Stimulated activated naive B cell treated with anti-CD40 and anti-IgM and Interleukin-4, amounts not matched to agents 10 μg/mL and 1 μg/mL and 100 μg/mL, for 72 hours (primary cell): ENCODE data around the gene ZCCHC7.
"Not testable (repeated sequence)": the region's sequence is repeated elsewhere in the genome, so short reads cannot be mapped to it uniquely, and the experiment has no call there.

Experiments used
- ATAC-seq, 2 donors: fragments of 150-1000 bp; cut with Tn5 transposase; replicated peaks; 2 replicates each; pipeline ENCODE4 v1.10.0; 2021; ENCODE audit warnings: moderate library complexity in 1 of 2
- DNase-seq: peaks from one replicate; pipeline ENCODE4 v3.0.0; 2021
- H3K27ac Mint-ChIP-seq: one replicate; pipeline ENCODE4 v1.8.0; 2022; ENCODE audit warnings: mild to moderate bottlenecking, mixed read lengths
- H3K27me3 Mint-ChIP-seq, 2 donors: one replicate each; pipeline ENCODE4 v1.8.0; 2022; ENCODE audit warnings: mixed read lengths in 2 of 2
- H3K36me3 Mint-ChIP-seq, 2 donors: one replicate each; pipeline ENCODE4 v1.8.0; 2022; ENCODE audit warnings: mixed read lengths in 2 of 2, mild to moderate bottlenecking in 1 of 2
- H3K4me1 Mint-ChIP-seq, 2 donors: one replicate each; pipeline ENCODE4 v1.8.0; 2022; ENCODE audit warnings: mixed read lengths in 2 of 2, mild to moderate bottlenecking in 1 of 2
- H3K4me3 Mint-ChIP-seq, 2 donors: one replicate each; pipeline ENCODE4 v1.8.0; 2022; ENCODE audit warnings: mild to moderate bottlenecking in 2 of 2, mixed read lengths in 2 of 2, moderate library complexity in 1 of 2
- H3K9me3 Mint-ChIP-seq, 2 donors: one replicate each; pipeline ENCODE4 v1.8.0; 2022; ENCODE audit warnings: mixed read lengths in 2 of 2, mild to moderate bottlenecking in 1 of 2

Gene ZCCHC7

DNA sequence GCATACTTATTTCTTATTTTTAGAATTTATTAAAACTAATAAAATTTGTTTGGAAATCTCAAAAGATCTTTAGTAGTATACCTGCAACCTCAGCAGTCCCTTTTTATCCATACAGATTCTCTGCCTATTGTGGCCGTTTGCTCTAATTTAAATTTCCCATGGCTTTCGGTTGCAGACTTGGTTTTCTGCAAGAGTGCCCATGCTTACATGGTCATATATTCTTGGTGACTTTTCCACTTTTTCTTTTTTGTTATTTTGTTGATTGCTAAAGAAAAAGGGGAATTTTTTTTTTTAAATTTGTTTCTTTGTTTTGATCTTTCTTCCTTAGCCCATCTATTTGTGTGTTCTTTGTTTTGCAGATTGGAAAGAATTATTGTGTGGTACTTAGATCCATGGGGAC lies 20.6 kb downstream of the ZCCHC7 start:
- Mint-ChIP-seq H3K36me3 (peaks cover 22 to 36% of the 10 kb centered on the region in 2 donors), H3K27me3 (no peaks in the 10 kb centered on the region), H3K27ac (peak overlapping the region; percentile 27), H3K4me3 (peak overlapping the region; percentile 12 to 77), H3K9me3 (peaks cover 0 to 1% of the 10 kb centered on the region in 2 donors), H3K4me1 (peaks cover 30 to 57% of the 10 kb centered on the region in 2 donors)
- ATAC-seq (peak; percentile 59 to 63), DNase-seq (no peak)

DNA sequence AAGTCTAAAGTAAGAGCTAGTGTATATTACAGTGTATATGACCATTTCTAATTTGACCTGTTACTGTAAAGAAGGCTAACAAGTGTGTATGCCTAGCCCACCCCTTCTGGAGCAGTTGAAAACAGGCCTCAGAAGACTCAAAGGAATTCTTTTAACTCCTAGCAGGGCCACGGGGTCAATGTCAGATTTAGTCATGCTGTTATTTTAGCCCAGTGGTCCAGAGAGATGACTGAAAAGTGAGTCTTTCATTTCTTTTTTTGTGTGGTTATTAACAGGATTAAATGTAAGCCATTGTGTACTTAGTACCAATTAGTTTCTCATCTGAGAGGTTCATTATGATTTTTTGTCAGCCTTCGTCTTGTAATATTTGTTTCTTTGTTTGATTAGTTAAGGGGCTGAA lies 24.4 kb downstream of the ZCCHC7 start:
- H3K4me3 Mint-ChIP-seq = peak overlapping the region; percentile 13 to 36
- H3K36me3 Mint-ChIP-seq = peaks cover 14 to 28% of the 10 kb centered on the region in 2 donors
- no peaks in the 10 kb centered on the region for H3K9me3 Mint-ChIP-seq
- H3K27ac Mint-ChIP-seq = peak overlapping the region; percentile 65
- peaks cover 25 to 52% of the 10 kb centered on the region in 2 donors for H3K4me1 Mint-ChIP-seq
- no peaks in the 10 kb centered on the region for H3K27me3 Mint-ChIP-seq
- ATAC-seq (peak; percentile 72 to 84), DNase-seq (no peak)

DNA sequence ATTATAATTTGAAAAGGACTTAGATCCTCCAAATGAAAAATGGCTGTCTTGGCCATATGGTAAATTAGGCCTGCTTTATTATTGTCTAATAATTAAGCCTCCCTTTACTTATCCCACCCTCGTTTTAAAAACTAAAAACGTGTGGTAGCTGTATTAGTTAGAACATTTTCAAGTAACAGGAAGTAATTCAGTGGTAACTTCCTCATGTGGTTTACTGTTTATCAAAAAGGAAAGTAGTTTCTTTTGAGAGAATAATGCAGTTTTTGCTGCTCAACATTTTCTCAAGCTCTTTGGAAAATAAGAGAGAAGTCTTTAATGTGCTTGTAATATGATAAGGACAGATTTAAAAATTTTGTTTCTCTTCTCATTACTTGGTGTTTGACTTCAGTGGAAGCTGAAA lies 26.0 kb downstream of the ZCCHC7 start:
- no peaks in the 10 kb centered on the region for H3K9me3 Mint-ChIP-seq
- ATAC-seq (peak; percentile 84 to 86), DNase-seq (no peak)
- peak overlapping the region; percentile 5 for H3K27ac Mint-ChIP-seq
- peaks cover 23 to 47% of the 10 kb centered on the region in 2 donors for H3K4me1 Mint-ChIP-seq
- peak overlapping the region; percentile 36 to 54 for H3K4me3 Mint-ChIP-seq
- no peaks in the 10 kb centered on the region for H3K27me3 Mint-ChIP-seq
- H3K36me3 Mint-ChIP-seq = peaks cover 21 to 30% of the 10 kb centered on the region in 2 donors

GRCh38 chr9:37148181-37148580 lies 27.8 kb downstream of the ZCCHC7 start:
- H3K27me3 Mint-ChIP-seq = no peaks in the 10 kb centered on the region
- no peak overlapping the region for H3K27ac Mint-ChIP-seq
- H3K36me3 Mint-ChIP-seq = peaks cover 24 to 34% of the 10 kb centered on the region in 2 donors
- no peak for DNase-seq
- no peaks in the 10 kb centered on the region for H3K9me3 Mint-ChIP-seq
- ATAC-seq = no peak
- H3K4me3 Mint-ChIP-seq = no peak overlapping the region
- H3K4me1 Mint-ChIP-seq = peaks cover 18 to 55% of the 10 kb centered on the region in 2 donors

DNA sequence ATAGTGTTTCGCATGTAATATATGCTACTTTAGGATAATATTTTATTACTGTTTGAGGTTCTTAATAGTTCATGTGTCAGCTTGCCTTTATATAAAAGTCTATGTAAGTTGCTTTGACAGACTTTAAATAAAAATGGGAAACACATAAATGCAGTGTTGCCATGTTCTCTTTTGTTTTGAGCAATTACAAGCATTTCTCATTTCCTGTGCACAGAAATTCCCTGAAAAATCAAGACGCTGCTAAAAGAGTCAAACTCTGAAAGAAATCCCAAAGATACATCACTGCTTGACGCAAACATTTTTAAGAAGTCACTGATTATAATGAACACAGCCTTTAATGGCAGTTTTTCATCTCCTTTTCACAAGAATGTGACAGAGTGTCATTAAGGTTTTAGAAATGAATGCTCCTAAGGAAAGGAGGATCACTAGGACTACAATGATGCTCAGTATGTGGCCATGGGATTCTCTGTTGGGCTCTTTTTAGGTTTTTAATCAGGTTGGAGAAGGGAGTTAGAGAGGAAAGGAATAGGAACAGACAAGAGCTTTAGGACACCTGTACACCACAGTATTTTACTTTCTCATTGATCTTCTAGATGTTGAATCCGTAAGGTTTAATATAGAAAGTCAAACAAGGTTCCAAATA lies 29.4 kb downstream of the ZCCHC7 start:
- ATAC-seq (no peak), DNase-seq (no peak)
- Mint-ChIP-seq H3K36me3 (peaks cover 33 to 44% of the 10 kb centered on the region in 2 donors), H3K27ac (no peak overlapping the region), H3K9me3 (peaks cover 0 to 2% of the 10 kb centered on the region in 2 donors), H3K27me3 (no peaks in the 10 kb centered on the region), H3K4me3 (no peak overlapping the region), H3K4me1 (peaks cover 19 to 60% of the 10 kb centered on the region in 2 donors)

GRCh38 chr9:37150415-37150814 lies 30.0 kb downstream of the ZCCHC7 start:
- H3K36me3 Mint-ChIP-seq = peaks cover 33 to 45% of the 10 kb centered on the region in 2 donors

DNA sequence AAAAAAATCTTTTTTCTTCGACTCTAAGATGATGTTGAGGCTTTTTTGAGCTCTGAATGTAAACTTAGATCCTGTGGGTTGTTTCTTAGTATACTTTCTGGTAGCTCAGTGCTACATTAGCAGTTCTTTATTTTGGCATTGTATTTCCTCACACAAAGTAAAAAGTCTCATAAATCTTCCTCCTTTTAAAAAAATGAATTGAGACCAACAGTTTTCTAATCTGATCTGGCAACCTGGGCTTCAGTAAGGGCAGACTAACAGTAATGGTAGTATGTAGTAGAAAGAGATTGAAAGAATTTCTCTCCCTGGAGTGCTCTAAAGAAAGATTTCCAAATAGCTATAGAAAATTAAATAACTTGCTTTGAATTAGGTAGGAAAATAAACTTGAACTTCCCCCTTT lies 31.4 kb downstream of the ZCCHC7 start:
- H3K27ac Mint-ChIP-seq = no peak overlapping the region
- peaks cover 33 to 53% of the 10 kb centered on the region in 2 donors for H3K36me3 Mint-ChIP-seq
- H3K27me3 Mint-ChIP-seq = no peaks in the 10 kb centered on the region
- DNase-seq (no peak), ATAC-seq (no peak)
- H3K9me3 Mint-ChIP-seq = peaks cover 0 to 2% of the 10 kb centered on the region in 2 donors
- H3K4me3 Mint-ChIP-seq = no peak overlapping the region
- peaks cover 16 to 52% of the 10 kb centered on the region in 2 donors for H3K4me1 Mint-ChIP-seq

More at GRCh38 chr9:37150415-37150814, 30.0 kb downstream of the ZCCHC7 start:
- Mint-ChIP-seq H3K4me1 (peaks cover 18 to 57% of the 10 kb centered on the region in 2 donors), H3K27me3 (no peaks in the 10 kb centered on the region), H3K4me3 (no peak overlapping the region), H3K27ac (no peak overlapping the region), H3K9me3 (peaks cover 0 to 2% of the 10 kb centered on the region in 2 donors)
- DNase-seq = no peak
- no peak for ATAC-seq

GRCh38 chr9:37152365-37152764 lies 32.0 kb downstream of the ZCCHC7 start:
- Mint-ChIP-seq H3K4me1 (peaks cover 19 to 57% of the 10 kb centered on the region in 2 donors), H3K36me3 (peaks cover 36 to 53% of the 10 kb centered on the region in 2 donors)

GRCh38 chr9:37155601-37156000 lies 35.2 kb downstream of the ZCCHC7 start:
- no peak overlapping the region for H3K4me3 Mint-ChIP-seq
- H3K4me1 Mint-ChIP-seq = peaks cover 19 to 35% of the 10 kb centered on the region in 2 donors
- ATAC-seq = no peak
- H3K36me3 Mint-ChIP-seq = peaks cover 31 to 59% of the 10 kb centered on the region in 2 donors
- peaks cover 0 to 2% of the 10 kb centered on the region in 2 donors for H3K9me3 Mint-ChIP-seq
- H3K27me3 Mint-ChIP-seq = no peaks in the 10 kb centered on the region
- DNase-seq = no peak
- no peak overlapping the region for H3K27ac Mint-ChIP-seq

More at GRCh38 chr9:37152365-37152764, 32.0 kb downstream of the ZCCHC7 start:
- peaks cover 0 to 2% of the 10 kb centered on the region in 2 donors for H3K9me3 Mint-ChIP-seq
- ATAC-seq (no peak), DNase-seq (no peak)
- H3K4me3 Mint-ChIP-seq = no peak overlapping the region
- H3K27ac Mint-ChIP-seq = no peak overlapping the region
- H3K27me3 Mint-ChIP-seq = no peaks in the 10 kb centered on the region

GRCh38 chr9:37156205-37156604 lies 35.8 kb downstream of the ZCCHC7 start:
- ATAC-seq (no peak), DNase-seq (no peak)
- no peak overlapping the region for H3K27ac Mint-ChIP-seq
- H3K4me3 Mint-ChIP-seq = no peak overlapping the region
- H3K4me1 Mint-ChIP-seq = peaks cover 19 to 35% of the 10 kb centered on the region in 2 donors
- H3K27me3 Mint-ChIP-seq = no peaks in the 10 kb centered on the region
- peaks cover 0 to 2% of the 10 kb centered on the region in 2 donors for H3K9me3 Mint-ChIP-seq
- H3K36me3 Mint-ChIP-seq = peaks cover 26 to 60% of the 10 kb centered on the region in 2 donors

DNA sequence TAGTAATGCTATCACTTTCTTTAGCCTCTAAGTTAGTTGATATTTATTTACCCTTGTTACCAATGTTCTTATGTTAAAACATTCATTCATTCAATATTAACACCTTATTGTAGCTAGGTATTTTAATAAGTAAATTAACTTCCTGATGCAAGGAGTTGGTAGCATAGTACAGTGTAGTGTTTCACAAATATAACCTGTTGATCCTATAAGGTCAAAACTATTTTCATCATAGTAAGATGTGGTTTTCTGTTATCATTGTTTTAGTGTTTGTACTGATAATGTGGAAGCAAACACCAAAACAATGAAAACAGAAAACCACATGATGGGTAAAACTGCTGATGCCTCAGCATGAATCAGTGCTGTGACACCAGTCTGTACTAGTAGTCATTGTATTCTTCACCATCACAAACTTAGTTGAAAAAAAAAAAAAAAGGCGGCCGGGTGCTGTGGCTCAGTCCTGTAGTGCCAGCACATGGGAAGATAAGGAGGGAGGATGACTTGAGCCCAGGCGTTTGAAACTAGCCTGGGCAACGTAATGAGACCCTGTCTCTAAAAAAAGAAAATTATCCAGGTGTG lies 36.5 kb downstream of the ZCCHC7 start:
- peaks cover 0 to 2% of the 10 kb centered on the region in 2 donors for H3K9me3 Mint-ChIP-seq
- H3K36me3 Mint-ChIP-seq = peaks cover 31 to 64% of the 10 kb centered on the region in 2 donors
- DNase-seq = no peak
- no peak overlapping the region for H3K4me3 Mint-ChIP-seq
- H3K27ac Mint-ChIP-seq = peak overlapping the region; percentile 51
- ATAC-seq = no peak
- H3K4me1 Mint-ChIP-seq = peaks cover 25 to 34% of the 10 kb centered on the region in 2 donors
- H3K27me3 Mint-ChIP-seq = no peaks in the 10 kb centered on the region

- H3K9me3 Mint-ChIP-seq = peaks cover 0 to 2% of the 10 kb centered on the region in 2 donors
- DNase-seq = no peak
- H3K27me3 Mint-ChIP-seq = no peaks in the 10 kb centered on the region
- H3K36me3 Mint-ChIP-seq = peaks cover 28 to 66% of the 10 kb centered on the region in 2 donors
- H3K4me3 Mint-ChIP-seq = no peak overlapping the region
- peaks cover 29 to 33% of the 10 kb centered on the region in 2 donors for H3K4me1 Mint-ChIP-seq
- H3K27ac Mint-ChIP-seq = peak overlapping the region; percentile 2
- ATAC-seq = no peak
Measured at GRCh38 chr9:37157726-37158377, 37.5 kb downstream of the ZCCHC7 start.

DNA sequence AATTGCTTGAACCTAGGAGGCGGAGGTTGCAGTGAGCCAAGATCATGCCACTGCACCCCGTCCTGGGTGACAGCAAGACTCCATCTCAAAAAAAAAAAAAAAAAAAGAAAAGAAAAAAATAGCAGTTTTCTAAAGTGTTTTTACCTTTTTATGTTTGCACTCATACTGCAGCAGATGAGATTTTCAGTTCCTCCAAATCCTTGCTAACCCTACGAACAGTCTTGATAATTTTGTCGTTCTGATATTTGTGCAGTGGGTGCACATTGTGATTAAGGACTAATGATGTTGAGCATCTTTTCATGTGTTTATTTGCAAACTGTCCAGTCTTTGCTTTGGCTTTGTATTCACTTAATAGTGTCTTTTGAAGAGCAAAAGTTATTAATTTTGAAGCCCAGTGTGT lies 42.9 kb downstream of the ZCCHC7 start:
- Mint-ChIP-seq H3K9me3 (peaks cover 0 to 2% of the 10 kb centered on the region in 2 donors), H3K4me3 (no peak overlapping the region), H3K27ac (peak overlapping the region; percentile 88), H3K27me3 (no peaks in the 10 kb centered on the region), H3K4me1 (peaks cover 26 to 58% of the 10 kb centered on the region in 2 donors), H3K36me3 (peaks cover 46 to 62% of the 10 kb centered on the region in 2 donors)
- DNase-seq = no peak
- ATAC-seq = peak; percentile 78 to 87

DNA sequence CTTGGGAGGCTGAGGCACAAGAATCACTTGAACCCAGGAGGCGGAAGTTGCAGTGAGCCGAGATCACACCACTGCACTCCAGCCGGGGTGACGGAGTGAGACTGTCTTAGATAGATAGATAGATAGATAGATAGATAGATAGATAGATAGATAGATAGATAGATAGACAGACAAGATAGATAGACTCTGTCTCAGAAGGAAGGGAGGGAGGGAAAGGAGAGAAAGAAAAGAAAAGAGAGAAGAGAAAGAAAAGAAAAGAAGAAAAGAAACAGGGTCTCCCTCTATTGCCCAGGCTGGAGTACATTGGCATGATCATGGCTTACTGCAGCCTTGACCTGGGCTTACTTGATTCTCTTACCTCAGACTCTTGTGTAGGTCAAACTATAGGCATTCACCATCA lies 44.0 kb downstream of the ZCCHC7 start:
- not testable (repeated sequence) for H3K27me3 Mint-ChIP-seq, DNase-seq, H3K9me3 Mint-ChIP-seq, H3K4me3 Mint-ChIP-seq, ATAC-seq
- Mint-ChIP-seq H3K36me3 (peaks cover 53 to 69% of the 10 kb centered on the region in 2 donors), H3K27ac (peak overlapping the region; percentile 71), H3K4me1 (peaks cover 25 to 59% of the 10 kb centered on the region in 2 donors)
